ENCODE data around the gene SPDEF. TPM values are rescaled to one million over a fixed set of nuclear protein-coding genes. Genes with fewer than 3 reads are reported as not detected.

SPDEF gene
- polyA plus RNA-seq, 3 donors from 2014 or later, result not detected

- Mint-ChIP-seq H3K36me3 (peaks cover 0 to 7% (median 6%) of the 10 kb centered on the region in 3 donors), H3K4me1 (no peaks in the 10 kb centered on the region), H3K27me3 (ENCODE audit: low read depth in 3 of 3) (peaks cover 2 to 4% (median 3%) of the 10 kb centered on the region in 3 donors), H3K4me3 (no peak overlapping the region), H3K27ac (no peak overlapping the region), H3K9me3 (peaks cover 0 to 2% (median 0%) of the 10 kb centered on the region in 6 donors)
- no peak for DNase-seq
These were observed 41.3 kb downstream of the SPDEF start for GRCh38 chr6:34514593-34515472.

- Mint-ChIP-seq H3K9me3 (peaks cover 0 to 2% (median 0%) of the 10 kb centered on the region in 6 donors), H3K27ac (no peak overlapping the region), H3K27me3 (ENCODE audit: low read depth in 3 of 3) (peaks cover 2 to 4% (median 3%) of the 10 kb centered on the region in 3 donors), H3K36me3 (peaks cover 0 to 7% (median 6%) of the 10 kb centered on the region in 3 donors), H3K4me3 (no peak overlapping the region), H3K4me1 (no peaks in the 10 kb centered on the region)
- no peak for DNase-seq
These were observed 42.0 kb downstream of the SPDEF start for GRCh38 chr6:34514112-34514511.

GRCh38 chr6:34513646-34514045, 42.5 kb downstream of the SPDEF start:
- Mint-ChIP-seq H3K9me3 (peaks cover 0 to 2% (median 0%) of the 10 kb centered on the region in 6 donors), H3K36me3 (peaks cover 0 to 7% (median 6%) of the 10 kb centered on the region in 3 donors), H3K27ac (no peak overlapping the region), H3K27me3 (ENCODE audit: low read depth in 3 of 3) (peaks cover 2 to 4% (median 3%) of the 10 kb centered on the region in 3 donors), H3K4me3 (no peak overlapping the region), H3K4me1 (no peaks in the 10 kb centered on the region)
- no peak for DNase-seq

- no peak for DNase-seq
- no peak overlapping the region for H3K4me3 Mint-ChIP-seq
- peaks cover 2 to 4% (median 3%) of the 10 kb centered on the region in 3 donors for H3K27me3 Mint-ChIP-seq (ENCODE audit: low read depth in 3 of 3)
- peaks cover 0 to 7% (median 6%) of the 10 kb centered on the region in 3 donors for H3K36me3 Mint-ChIP-seq
- no peak overlapping the region for H3K27ac Mint-ChIP-seq
- H3K9me3 Mint-ChIP-seq, result peaks cover 0 to 2% (median 0%) of the 10 kb centered on the region in 6 donors
- no peaks in the 10 kb centered on the region for H3K4me1 Mint-ChIP-seq
These were observed 43.4 kb downstream of the SPDEF start for GRCh38 chr6:34512738-34513115.

- H3K9me3 Mint-ChIP-seq, result peaks cover 0 to 2% (median 0%) of the 10 kb centered on the region in 6 donors
- no peaks in the 10 kb centered on the region for H3K4me1 Mint-ChIP-seq
- no peak for DNase-seq
- no peak overlapping the region for H3K27ac Mint-ChIP-seq
- H3K4me3 Mint-ChIP-seq, result no peak overlapping the region
- peaks cover 2 to 7% (median 3%) of the 10 kb centered on the region in 3 donors for H3K27me3 Mint-ChIP-seq (ENCODE audit: low read depth in 3 of 3)
- H3K36me3 Mint-ChIP-seq, result peaks cover 0 to 7% (median 6%) of the 10 kb centered on the region in 3 donors
These were observed 44.0 kb downstream of the SPDEF start for GRCh38 chr6:34511915-34512737.

- peaks cover 0 to 2% (median 0%) of the 10 kb centered on the region in 6 donors for H3K9me3 Mint-ChIP-seq
- peaks cover 0 to 7% (median 6%) of the 10 kb centered on the region in 3 donors for H3K36me3 Mint-ChIP-seq
- DNase-seq, result no peak
- H3K4me1 Mint-ChIP-seq, result no peaks in the 10 kb centered on the region
- H3K27me3 Mint-ChIP-seq (ENCODE audit: low read depth in 3 of 3), result peaks cover 2 to 7% (median 3%) of the 10 kb centered on the region in 3 donors
- no peak overlapping the region for H3K4me3 Mint-ChIP-seq
- H3K27ac Mint-ChIP-seq, result no peak overlapping the region
These were observed 44.8 kb downstream of the SPDEF start for GRCh38 chr6:34511214-34511914.

- H3K27me3 Mint-ChIP-seq (ENCODE audit: low read depth in 3 of 3), result peaks cover 2 to 7% (median 3%) of the 10 kb centered on the region in 3 donors
- H3K9me3 Mint-ChIP-seq, result peaks cover 0 to 2% (median 0%) of the 10 kb centered on the region in 6 donors
- H3K27ac Mint-ChIP-seq, result no peak overlapping the region
- DNase-seq, result no peak
- no peaks in the 10 kb centered on the region for H3K4me1 Mint-ChIP-seq
- H3K4me3 Mint-ChIP-seq, result no peak overlapping the region
- peaks cover 0 to 7% (median 6%) of the 10 kb centered on the region in 3 donors for H3K36me3 Mint-ChIP-seq
These were observed 45.8 kb downstream of the SPDEF start for GRCh38 chr6:34510299-34510698.

GRCh38 chr6:34509782-34510181, 46.3 kb downstream of the SPDEF start:
- Mint-ChIP-seq H3K4me3 (no peak overlapping the region), H3K27ac (no peak overlapping the region), H3K27me3 (ENCODE audit: low read depth in 3 of 3) (peaks cover 2 to 7% (median 3%) of the 10 kb centered on the region in 3 donors), H3K36me3 (peaks cover 0 to 7% (median 6%) of the 10 kb centered on the region in 3 donors), H3K9me3 (peaks cover 0 to 2% (median 0%) of the 10 kb centered on the region in 6 donors), H3K4me1 (no peaks in the 10 kb centered on the region)
- no peak for DNase-seq

GRCh38 chr6:34508425-34508824, 47.7 kb downstream of the SPDEF start:
- H3K9me3 Mint-ChIP-seq, result peaks cover 0 to 1% (median 0%) of the 10 kb centered on the region in 6 donors
- peaks cover 0 to 7% (median 6%) of the 10 kb centered on the region in 3 donors for H3K36me3 Mint-ChIP-seq
- no peak overlapping the region for H3K27ac Mint-ChIP-seq
- H3K4me1 Mint-ChIP-seq, result no peaks in the 10 kb centered on the region
- H3K27me3 Mint-ChIP-seq (ENCODE audit: low read depth in 3 of 3), result peaks cover 0 to 5% (median 2%) of the 10 kb centered on the region in 3 donors
- DNase-seq, result no peak
- no peak overlapping the region for H3K4me3 Mint-ChIP-seq

GRCh38 chr6:34506718-34507117, 49.4 kb downstream of the SPDEF start:
- peaks cover 0 to 7% (median 6%) of the 10 kb centered on the region in 3 donors for H3K36me3 Mint-ChIP-seq
- H3K4me3 Mint-ChIP-seq, result no peak overlapping the region
- no peak for DNase-seq
- peaks cover 0 to 1% (median 0%) of the 10 kb centered on the region in 6 donors for H3K9me3 Mint-ChIP-seq
- H3K27ac Mint-ChIP-seq, result no peak overlapping the region
- peaks cover 0 to 5% (median 2%) of the 10 kb centered on the region in 3 donors for H3K27me3 Mint-ChIP-seq (ENCODE audit: low read depth in 3 of 3)
- H3K4me1 Mint-ChIP-seq, result no peaks in the 10 kb centered on the region

GRCh38 chr6:34497411-34497810, 58.7 kb downstream of the SPDEF start:
- no peak for DNase-seq
- H3K4me3 Mint-ChIP-seq, result no peak overlapping the region
- no peaks in the 10 kb centered on the region for H3K9me3 Mint-ChIP-seq
- no peak overlapping the region for H3K27ac Mint-ChIP-seq
- H3K27me3 Mint-ChIP-seq (ENCODE audit: low read depth in 3 of 3), result no peaks in the 10 kb centered on the region
- no peaks in the 10 kb centered on the region for H3K36me3 Mint-ChIP-seq
- H3K4me1 Mint-ChIP-seq, result no peaks in the 10 kb centered on the region

GRCh38 chr6:34496103-34496685, 59.9 kb downstream of the SPDEF start:
- Mint-ChIP-seq H3K4me3 (no peak overlapping the region), H3K27me3 (ENCODE audit: low read depth in 3 of 3) (no peaks in the 10 kb centered on the region), H3K27ac (no peak overlapping the region), H3K4me1 (no peaks in the 10 kb centered on the region), H3K36me3 (no peaks in the 10 kb centered on the region), H3K9me3 (no peaks in the 10 kb centered on the region)
- no peak for DNase-seq

- no peaks in the 10 kb centered on the region for H3K4me1 Mint-ChIP-seq
- no peak overlapping the region for H3K4me3 Mint-ChIP-seq
- H3K27me3 Mint-ChIP-seq (ENCODE audit: low read depth in 3 of 3), result no peaks in the 10 kb centered on the region
- no peak overlapping the region for H3K27ac Mint-ChIP-seq
- H3K9me3 Mint-ChIP-seq, result no peaks in the 10 kb centered on the region
- no peak for DNase-seq
- no peaks in the 10 kb centered on the region for H3K36me3 Mint-ChIP-seq
These were observed 61.2 kb downstream of the SPDEF start for GRCh38 chr6:34494973-34495372.

Measured in immature natural killer cell (primary cell).